Right lobe of liver (tissue), 6 donors: ENCODE measurements around the gene BHMT2. TPM values are rescaled to one million over a fixed set of nuclear protein-coding genes. Genes with fewer than 3 reads are reported as not detected.

ENCODE experiments used
- ATAC-seq, 4 donors: fragments of 200-7000 bp; cut with Tn5 transposase; one replicate each; pipeline ENCODE4 v1.9.1; 2020; ENCODE audit warnings: mild to moderate bottlenecking in 4 of 4, moderate library complexity in 4 of 4
- DNase-seq, 3 donors: peaks; one replicate each; pipeline ENCODE4 v3.0.0-alpha.2; 2020
- H3K27ac ChIP-seq, 3 donors: fragments of 200-600 bp; one replicate each; pipeline ENCODE4 v1.8.0; 2022
- H3K27me3 ChIP-seq, 2 donors: fragments of 200-600 bp; one replicate each; pipeline ENCODE4 v1.8.0; 2022
- H3K36me3 ChIP-seq, 4 donors: fragments of 200-600 bp; sonication (generic) in 1 of 4; one replicate each; pipeline versions ENCODE4 v1.5.1 to v1.8.0; 2017 to 2022; ENCODE audit warnings: control low read depth in 1 of 4
- H3K4me1 ChIP-seq, 4 donors: fragments of 200-600 bp; sonication (generic) in 1 of 4; one replicate each; pipeline versions ENCODE4 v1.5.1 to v1.8.0; 2017 to 2022; ENCODE audit warnings: control low read depth in 1 of 4
- H3K4me3 ChIP-seq, 3 donors: fragments of 200-600 bp; one replicate each; pipeline ENCODE4 v1.8.0; 2022
- H3K9me3 ChIP-seq, 4 donors: fragments of 200-600 bp; sonication (generic) in 1 of 4; one replicate each; pipeline versions ENCODE4 v1.5.1 to v1.8.0; 2017 to 2022; ENCODE audit warnings: control low read depth in 1 of 4
- POLR2A ChIP-seq: fragments of 450-650 bp; IDR thresholded peaks from one replicate; pipeline ENCODE4 v1.6.1; 2017; ENCODE audit warnings: antibody characterized with exemption, mild to moderate bottlenecking
- WGBS: methylation state at CpG from one replicate; pipeline ENCODE4 v1.1.6; 2018; ENCODE audit warnings: low coverage, low lambda C conversion rate; ENCODE audit not compliant: insufficient coverage; ENCODE audit errors: missing lambda C conversion rate; 5-methylcytosine and 5-hydroxymethylcytosine counted together
- intact Hi-C, 2 donors: fragments of 100-400 bp; cut with DNase I; formaldehyde crosslinking; loops; one replicate each; pipeline versions ENCODE4 v1.11.2 to v1.14.1; 2022
- total RNA-seq, 6 experiments: library from RNA; depleted of rRNA in 2 of 6; stranded (reverse); fragments of >200 nt in 2 of 6; fragmentation: NEBNext Ultra II Directional in 3 of 6; extraction: Animal tissue kit (Norgen Biotek cat#: 25700) in 3 of 6; gene quantifications; one replicate each; pipeline versions ENCODE4 v1.1.0 to v1.2.4, GENCODE V29; 2016 to 2023
- TF ChIP-seq, protein P1 (sequence below), 4 donors: fragments of 200-600 bp in 3 of 4; fragments of 450-650 bp in 1 of 4; IDR thresholded peaks; one replicate each; pipeline versions ENCODE4 v1.5.1 to v1.8.0; 2016 to 2022; ENCODE audit warnings: antibody characterized with exemption in 4 of 4, mild to moderate bottlenecking in 2 of 4
- donor health status: DM: no; HTN: yes; CAD: no.
- donor health status: DM: no; HTN: no; CAD: no.
- donor health status: DM: no; HTN: no; CAD: no.
- donor health status: DM: no; HTN: yes; CAD: no.
- donor health status: DM: no; HTN: yes; CAD: no.

BHMT2 gene
- total RNA-seq, 6 experiments from 2014 or later = 206 to 392 (median 280) TPM

DNA sequence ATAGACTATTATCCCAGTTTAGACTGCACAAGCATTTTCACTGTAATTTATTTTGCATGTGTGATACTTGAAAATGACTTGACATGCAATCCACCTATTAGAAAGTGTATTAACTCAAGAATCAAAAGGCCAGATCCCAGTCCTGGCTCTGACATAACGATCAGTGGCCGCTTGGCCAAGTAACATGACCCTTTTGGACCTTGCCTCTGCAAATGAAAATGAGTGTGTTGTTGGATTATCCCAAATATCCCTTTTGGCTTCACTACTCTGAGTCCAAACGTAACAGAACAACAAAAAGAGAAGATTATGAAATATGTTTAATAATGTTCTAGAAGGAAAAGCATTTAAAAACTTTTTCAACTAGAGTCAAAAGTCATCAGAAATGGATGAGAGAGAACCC is 19.1 kb upstream of the BHMT2 start:
- peak overlapping the region in 2 of 3 donors; percentile 68 to 79 for H3K27ac ChIP-seq
- DNase-seq (peak; percentile 45 to 85 (median 75)), ATAC-seq (peak; percentile 83 to 97 (median 92))
- H3K27me3 ChIP-seq = no peaks in the 10 kb centered on the region
- 20% methylated on average over 3 of the region's 3 CpGs for WGBS
- no peak overlapping the region for H3K4me3 ChIP-seq
- H3K36me3 ChIP-seq = peaks cover 0 to 3% (median under 1%) of the 10 kb centered on the region in 4 donors
- intact Hi-C loops = no loop called here
- peaks cover 0 to 26% (median 10%) of the 10 kb centered on the region in 4 donors for H3K4me1 ChIP-seq
- TF ChIP-seq POLR2A = no peak
- H3K9me3 ChIP-seq = no peaks in the 10 kb centered on the region

DNA sequence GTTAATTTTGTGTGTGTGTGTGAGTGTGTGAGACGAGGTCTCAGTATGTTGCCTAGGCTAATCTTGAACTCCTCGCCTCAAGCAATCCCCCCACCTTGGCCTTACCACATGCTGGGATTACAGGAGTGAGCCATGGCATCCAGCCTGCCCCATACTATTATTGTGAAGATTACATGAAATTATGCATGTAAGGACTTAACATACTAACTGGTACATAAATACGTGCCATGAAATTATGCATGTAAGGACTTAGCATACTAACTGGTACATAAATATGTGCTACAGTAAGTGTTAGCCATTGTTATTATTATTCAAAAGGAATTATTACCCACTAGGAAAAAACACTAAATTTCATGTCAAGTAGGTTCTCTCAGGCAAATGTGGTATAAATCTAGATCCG is 16.2 kb upstream of the BHMT2 start:
- no peak overlapping the region for H3K27ac ChIP-seq
- peaks cover 0 to 3% (median 0%) of the 10 kb centered on the region in 4 donors for H3K36me3 ChIP-seq
- no peaks in the 10 kb centered on the region for H3K9me3 ChIP-seq
- H3K4me1 ChIP-seq = peaks cover 0 to 51% (median 19%) of the 10 kb centered on the region in 4 donors
- no peaks in the 10 kb centered on the region for H3K27me3 ChIP-seq
- intact Hi-C loops = no loop called here
- DNase-seq (no peak), ATAC-seq (no peak)
- 88% methylated on average over 4 of the region's 4 CpGs for WGBS
- H3K4me3 ChIP-seq = no peak overlapping the region
- TF ChIP-seq, protein P1, sequence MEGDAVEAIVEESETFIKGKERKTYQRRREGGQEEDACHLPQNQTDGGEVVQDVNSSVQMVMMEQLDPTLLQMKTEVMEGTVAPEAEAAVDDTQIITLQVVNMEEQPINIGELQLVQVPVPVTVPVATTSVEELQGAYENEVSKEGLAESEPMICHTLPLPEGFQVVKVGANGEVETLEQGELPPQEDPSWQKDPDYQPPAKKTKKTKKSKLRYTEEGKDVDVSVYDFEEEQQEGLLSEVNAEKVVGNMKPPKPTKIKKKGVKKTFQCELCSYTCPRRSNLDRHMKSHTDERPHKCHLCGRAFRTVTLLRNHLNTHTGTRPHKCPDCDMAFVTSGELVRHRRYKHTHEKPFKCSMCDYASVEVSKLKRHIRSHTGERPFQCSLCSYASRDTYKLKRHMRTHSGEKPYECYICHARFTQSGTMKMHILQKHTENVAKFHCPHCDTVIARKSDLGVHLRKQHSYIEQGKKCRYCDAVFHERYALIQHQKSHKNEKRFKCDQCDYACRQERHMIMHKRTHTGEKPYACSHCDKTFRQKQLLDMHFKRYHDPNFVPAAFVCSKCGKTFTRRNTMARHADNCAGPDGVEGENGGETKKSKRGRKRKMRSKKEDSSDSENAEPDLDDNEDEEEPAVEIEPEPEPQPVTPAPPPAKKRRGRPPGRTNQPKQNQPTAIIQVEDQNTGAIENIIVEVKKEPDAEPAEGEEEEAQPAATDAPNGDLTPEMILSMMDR (IDR thresholded peaks at IDR 0.05) = no peak
- no peak for TF ChIP-seq POLR2A

DNA sequence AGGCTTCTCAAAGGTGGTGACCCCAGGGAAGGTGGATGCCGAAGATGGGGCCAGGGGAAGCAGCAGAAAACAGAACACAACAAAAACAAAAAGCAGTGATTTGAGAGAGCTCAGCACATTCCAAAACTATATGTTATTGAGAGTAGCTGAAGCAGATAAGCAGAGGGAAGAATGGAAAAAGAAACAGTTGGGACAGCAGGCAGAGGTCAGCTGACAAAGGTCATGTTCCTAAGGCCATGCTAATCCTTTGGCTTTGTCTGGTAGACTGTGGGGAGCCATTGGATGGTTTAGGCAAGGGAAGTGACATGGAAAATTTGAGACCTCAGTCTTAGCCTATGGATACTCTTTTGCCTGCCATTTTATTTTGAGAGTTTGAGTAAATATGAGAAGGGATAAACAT is 14.6 kb upstream of the BHMT2 start:
- peak overlapping the region in 2 of 3 donors; percentile 38 to 70 for H3K27ac ChIP-seq
- intact Hi-C loops = no loop called here
- TF ChIP-seq, protein P1 (IDR thresholded peaks at IDR 0.05) = no peak
- no peak for TF ChIP-seq POLR2A

DNA sequence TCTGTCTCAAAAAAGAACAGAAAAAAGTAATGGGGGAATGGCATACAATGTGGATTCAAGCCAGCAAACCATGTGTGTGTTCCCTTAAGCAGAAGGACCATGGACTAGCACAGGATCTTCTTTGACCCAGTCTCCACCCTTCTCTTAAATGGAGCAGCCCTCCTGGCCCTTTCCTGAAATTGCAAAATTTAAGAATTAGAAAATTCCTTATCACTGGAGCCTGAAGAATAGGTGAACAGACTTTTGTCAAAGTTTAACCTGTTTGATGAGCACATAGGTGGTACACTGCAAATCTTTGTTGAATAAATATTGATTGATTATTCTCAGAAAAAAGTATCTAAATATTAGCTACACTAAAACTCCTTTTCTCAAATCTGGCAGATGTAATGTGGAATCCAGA is 12.7 kb upstream of the BHMT2 start:
- Histone ChIP-seq H3K27ac (peak overlapping the region in 2 of 3 donors; percentile 10 to 70), H3K9me3 (no peaks in the 10 kb centered on the region), H3K27me3 (no peaks in the 10 kb centered on the region), H3K4me3 (no peak overlapping the region), H3K4me1 (peaks cover 0 to 40% (median 17%) of the 10 kb centered on the region in 4 donors), H3K36me3 (peaks cover 0 to 3% (median 0%) of the 10 kb centered on the region in 4 donors)
- no peak for TF ChIP-seq POLR2A
- TF ChIP-seq, protein P1 (IDR thresholded peaks at IDR 0.05) = no peak
- ATAC-seq (peak; percentile 54 to 78 (median 65)), DNase-seq (no peak)
- intact Hi-C loops = no loop called here

More for the DNA sequence above, 14.6 kb upstream of the BHMT2 start:
- H3K27me3 ChIP-seq = no peaks in the 10 kb centered on the region
- 75% methylated on average over 1 of the region's 1 CpG for WGBS
- peaks cover 0 to 3% (median 0%) of the 10 kb centered on the region in 4 donors for H3K36me3 ChIP-seq
- DNase-seq = no peak
- no peak overlapping the region for H3K4me3 ChIP-seq
- H3K9me3 ChIP-seq = no peaks in the 10 kb centered on the region
- H3K4me1 ChIP-seq = peaks cover 0 to 51% (median 23%) of the 10 kb centered on the region in 4 donors
- peak in 3 of 4 donors; percentile 14 to 53 (median 29) for ATAC-seq

DNA sequence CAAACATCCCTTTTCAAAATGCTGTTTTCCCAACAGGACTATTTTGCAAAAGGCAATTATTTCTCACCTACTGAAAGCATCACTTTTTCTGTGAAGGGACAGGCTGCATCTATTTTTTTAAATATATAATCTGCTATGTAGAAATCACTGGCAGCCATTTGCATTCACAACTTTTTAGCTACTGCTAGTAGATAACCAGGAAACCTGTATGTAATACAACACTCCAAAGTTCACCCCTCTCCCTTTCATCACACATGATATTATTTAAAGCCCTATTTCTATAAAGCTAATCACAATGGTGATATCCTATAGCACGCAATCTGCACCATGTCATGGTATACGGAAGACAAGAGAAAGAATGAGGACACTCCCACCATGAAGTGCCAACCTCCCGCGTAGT is 9.9 kb upstream of the BHMT2 start:
- no peaks in the 10 kb centered on the region for H3K27me3 ChIP-seq
- WGBS = 98% methylated on average over 4 of the region's 4 CpGs
- intact Hi-C loops = no loop called here
- no peak for DNase-seq
- TF ChIP-seq POLR2A = no peak
- TF ChIP-seq, protein P1 (IDR thresholded peaks at IDR 0.05) = no peak
- H3K36me3 ChIP-seq = no peaks in the 10 kb centered on the region
- peak in 1 of 4 donors; percentile 10 for ATAC-seq
- peaks cover 0 to 60% (median 20%) of the 10 kb centered on the region in 4 donors for H3K4me1 ChIP-seq
- no peaks in the 10 kb centered on the region for H3K9me3 ChIP-seq
- H3K4me3 ChIP-seq = no peak overlapping the region
- no peak overlapping the region for H3K27ac ChIP-seq
